ENCODE measurements around the gene CCPG1. TPM values are rescaled to one million over a fixed set of nuclear protein-coding genes. Genes with fewer than 3 reads are reported as not detected.

The CCPG1 gene
- total RNA-seq, 1 experiment from 2014 or later: 8.5 TPM

DNA sequence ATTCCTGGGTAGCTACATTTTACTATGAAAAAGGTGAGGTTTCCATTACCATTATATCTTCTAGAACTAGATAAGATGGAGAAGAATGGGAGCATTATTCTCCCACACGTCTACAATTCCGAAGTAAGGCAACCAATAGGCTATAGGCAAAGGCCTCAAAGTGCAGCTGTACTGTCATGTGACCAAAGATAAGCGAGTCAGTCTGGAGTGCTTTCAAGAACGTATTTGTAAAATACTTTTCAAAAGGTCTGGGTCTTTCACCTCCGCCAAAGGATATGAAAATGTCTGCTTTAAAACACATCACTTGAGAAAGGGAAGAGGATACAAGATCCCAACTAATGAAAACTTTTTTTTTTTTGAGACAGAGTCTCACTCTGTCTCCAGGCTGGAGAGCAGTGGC lies 9.9 kb downstream of the CCPG1 start:
- ChIA-PET POLR2A (no interaction called here), RAD21 (ENCODE audit: low non-redundant PET in 1 of 2, low total read pairs in 2 of 2, uncharacterized antibody in 2 of 2, unreplicated experiment in 2 of 2) (no interaction called here), CTCF (no interaction called here)
- Histone ChIP-seq H2AFZ (ENCODE audit: low read depth, low read length, poor library complexity, severe bottlenecking) (no peak overlapping the region), H4K20me1 (ENCODE audit: insufficient read depth) (no peaks in the 10 kb centered on the region), H3K27ac (ENCODE audit: low read depth, low read length) (no peak overlapping the region), H3K9me3 (ENCODE audit: control insufficient read depth in 1 of 2, insufficient read depth in 1 of 2, low read depth in 1 of 2, low read length in 2 of 2) (0 out of 4 replicates have a peak, but pooled peaks cover 0 to 7% of the 10 kb centered on the region in 2 experiments), H3K9me2 (ENCODE audit: insufficient read depth) (no peaks in the 10 kb centered on the region), H3K36me3 (ENCODE audit: control insufficient read depth in 1 of 2, insufficient read depth in 2 of 2, low read length in 2 of 2) (no peaks in the 10 kb centered on the region), H3K4me1 (ENCODE audit: control insufficient read depth in 1 of 2, insufficient read depth in 2 of 2, low read length in 2 of 2) (no peaks in the 10 kb centered on the region), H3K79me2 (ENCODE audit: insufficient read depth, low read length) (no peaks in the 10 kb centered on the region), H3K4me3 (replicated peaks in 1 of 2; ENCODE audit: low read depth in 1 of 2, low read length in 2 of 2) (no peak overlapping the region), H3K9ac (ENCODE audit: low read length) (no peak overlapping the region), H3K4me2 (ENCODE audit: low read length) (no peak overlapping the region), H3K27me3 (ENCODE audit: insufficient read depth, low read length) (no peaks in the 10 kb centered on the region)
- ATAC-seq: no peak
- BruUV-seq (replicated peaks): no TSS peak
- intact Hi-C loops (cut with micrococcal nuclease): no loop called here
- TF ChIP-seq EGR1 (IDR thresholded peaks at IDR 0.05; ENCODE audit: low read depth): no peak
- TF ChIP-seq POLR2A (IDR thresholded peaks at IDR 0.05; ENCODE audit: borderline replicate concordance, extremely low read depth, insufficient read depth, insufficient read length): no peak
- TF ChIP-seq MAX (IDR thresholded peaks at IDR 0.05): no peak
- TF ChIP-seq CBX3 (IDR thresholded peaks at IDR 0.05; ENCODE audit: low read depth): no peak
- TF ChIP-seq ELF1 (IDR thresholded peaks at IDR 0.05; ENCODE audit: borderline replicate concordance, low read depth): no peak
- TF ChIP-seq REST (IDR thresholded peaks at IDR 0.05; ENCODE audit: low read depth): no peak
- TF ChIP-seq, protein P1, sequence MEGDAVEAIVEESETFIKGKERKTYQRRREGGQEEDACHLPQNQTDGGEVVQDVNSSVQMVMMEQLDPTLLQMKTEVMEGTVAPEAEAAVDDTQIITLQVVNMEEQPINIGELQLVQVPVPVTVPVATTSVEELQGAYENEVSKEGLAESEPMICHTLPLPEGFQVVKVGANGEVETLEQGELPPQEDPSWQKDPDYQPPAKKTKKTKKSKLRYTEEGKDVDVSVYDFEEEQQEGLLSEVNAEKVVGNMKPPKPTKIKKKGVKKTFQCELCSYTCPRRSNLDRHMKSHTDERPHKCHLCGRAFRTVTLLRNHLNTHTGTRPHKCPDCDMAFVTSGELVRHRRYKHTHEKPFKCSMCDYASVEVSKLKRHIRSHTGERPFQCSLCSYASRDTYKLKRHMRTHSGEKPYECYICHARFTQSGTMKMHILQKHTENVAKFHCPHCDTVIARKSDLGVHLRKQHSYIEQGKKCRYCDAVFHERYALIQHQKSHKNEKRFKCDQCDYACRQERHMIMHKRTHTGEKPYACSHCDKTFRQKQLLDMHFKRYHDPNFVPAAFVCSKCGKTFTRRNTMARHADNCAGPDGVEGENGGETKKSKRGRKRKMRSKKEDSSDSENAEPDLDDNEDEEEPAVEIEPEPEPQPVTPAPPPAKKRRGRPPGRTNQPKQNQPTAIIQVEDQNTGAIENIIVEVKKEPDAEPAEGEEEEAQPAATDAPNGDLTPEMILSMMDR (IDR thresholded peaks at IDR 0.05 in 2 of 3, conservative IDR thresholded peaks at IDR 0.05 in 1 of 3; ENCODE audit: borderline replicate concordance in 1 of 3, insufficient read depth in 1 of 3, low read depth in 2 of 3, low read length in 2 of 3): no peak
- TF ChIP-seq JUND (IDR thresholded peaks at IDR 0.05): no peak
- TF ChIP-seq RAD21 (IDR thresholded peaks at IDR 0.05; ENCODE audit: low read depth): no peak
- TF ChIP-seq ZFX (IDR thresholded peaks at IDR 0.05): no peak
- TF ChIP-seq, protein P2, sequence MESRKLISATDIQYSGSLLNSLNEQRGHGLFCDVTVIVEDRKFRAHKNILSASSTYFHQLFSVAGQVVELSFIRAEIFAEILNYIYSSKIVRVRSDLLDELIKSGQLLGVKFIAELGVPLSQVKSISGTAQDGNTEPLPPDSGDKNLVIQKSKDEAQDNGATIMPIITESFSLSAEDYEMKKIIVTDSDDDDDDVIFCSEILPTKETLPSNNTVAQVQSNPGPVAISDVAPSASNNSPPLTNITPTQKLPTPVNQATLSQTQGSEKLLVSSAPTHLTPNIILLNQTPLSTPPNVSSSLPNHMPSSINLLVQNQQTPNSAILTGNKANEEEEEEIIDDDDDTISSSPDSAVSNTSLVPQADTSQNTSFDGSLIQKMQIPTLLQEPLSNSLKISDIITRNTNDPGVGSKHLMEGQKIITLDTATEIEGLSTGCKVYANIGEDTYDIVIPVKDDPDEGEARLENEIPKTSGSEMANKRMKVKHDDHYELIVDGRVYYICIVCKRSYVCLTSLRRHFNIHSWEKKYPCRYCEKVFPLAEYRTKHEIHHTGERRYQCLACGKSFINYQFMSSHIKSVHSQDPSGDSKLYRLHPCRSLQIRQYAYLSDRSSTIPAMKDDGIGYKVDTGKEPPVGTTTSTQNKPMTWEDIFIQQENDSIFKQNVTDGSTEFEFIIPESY (IDR thresholded peaks at IDR 0.05; ENCODE audit: extremely low read depth, insufficient replicate concordance, low read length): no peak
- TF ChIP-seq SRF (IDR thresholded peaks at IDR 0.05; ENCODE audit: low read depth): no peak
- TF ChIP-seq ZNF274 (IDR thresholded peaks at IDR 0.05; ENCODE audit: low read depth, low read length): no peak
- no peak for TF ChIP-seq FOSL1 (IDR thresholded peaks at IDR 0.05; ENCODE audit: low read depth)
- no peak for DNase-seq (ENCODE audit: low read depth, low spot score)
